Thoracic aorta (tissue), 2 donors: ENCODE results near the gene GPATCH8. TPM values are rescaled to one million over a fixed set of nuclear protein-coding genes. Genes with fewer than 3 reads are reported as not detected.

Experiments
- ATAC-seq: fragments of 150-250 bp; one replicate; pipeline ENCODE4 v1.8.0; 2017; ENCODE audit warnings: low read depth; ENCODE audit not compliant: insufficient number of reproducible peaks, low FRiP score
- DNase-seq: peaks from one replicate; pipeline ENCODE4 v3.0.0-alpha.2; 2020; ENCODE audit warnings: low spot score
- H3K27ac ChIP-seq, 2 donors: fragments of 200-600 bp; sonication (generic); 1 replicate in 1 of 2; 2 replicates in 1 of 2; pipeline ENCODE4 v1.5.1; 2016; ENCODE audit warnings: mild to moderate bottlenecking in 2 of 2, moderate library complexity in 2 of 2
- H3K27me3 ChIP-seq: fragments of 200-600 bp; sonication (generic); replicated peaks from 2 replicates; pipeline ENCODE4 v1.6.0; 2016; ENCODE audit warnings: mild to moderate bottlenecking; ENCODE audit not compliant: insufficient read depth
- H3K36me3 ChIP-seq: fragments of 200-600 bp; sonication (generic); one replicate; pipeline ENCODE4 v1.5.1; 2016
- H3K4me1 ChIP-seq, 2 donors: fragments of 200-600 bp; sonication (generic); 1 replicate in 1 of 2; 2 replicates in 1 of 2; pipeline versions ENCODE4 v1.5.1 to v1.6.0; 2016; ENCODE audit warnings: low read depth in 2 of 2, mild to moderate bottlenecking in 1 of 2; ENCODE audit not compliant: control insufficient read depth in 1 of 2
- H3K4me3 ChIP-seq: fragments of 200-600 bp; sonication (generic); 2 replicates; pipeline ENCODE4 v1.5.1; 2016; ENCODE audit warnings: mild to moderate bottlenecking
- H3K9me3 ChIP-seq: fragments of 200-600 bp; sonication (generic); 2 replicates; pipeline ENCODE4 v1.5.1; 2016
- CTCF ChIP-seq: fragments of 200-600 bp; sonication (generic); IDR thresholded peaks from one replicate; pipeline ENCODE4 v1.5.1; 2019; ENCODE audit warnings: antibody characterized with exemption
- total RNA-seq, 2 donors: library from RNA; depleted of rRNA; stranded (reverse); fragments of >200 nt; gene quantifications; one replicate each; pipeline versions ENCODE4 v1.1.0 to v1.2.3, GENCODE V29; 2016

Gene GPATCH8
- total RNA-seq, 2 donors from 2014 or later: 39.3 to 56.1 TPM

- H3K27ac ChIP-seq: no peak overlapping the region
- no peak for ATAC-seq
- no peak for TF ChIP-seq CTCF
Measured at GRCh38 chr17:44439168-44439567, 64.0 kb downstream of the GPATCH8 start.

GRCh38 chr17:44438636-44439035 lies 64.6 kb downstream of the GPATCH8 start:
- no peak for DNase-seq
- TF ChIP-seq CTCF: no peak
- peaks cover 9% of the 10 kb centered on the region for H3K36me3 ChIP-seq
- H3K4me3 ChIP-seq: no peak overlapping the region
- H3K9me3 ChIP-seq: no peaks in the 10 kb centered on the region
- peaks cover 6 to 8% of the 10 kb centered on the region in 2 donors for H3K4me1 ChIP-seq
- H3K27ac ChIP-seq: no peak overlapping the region
- ATAC-seq: no peak
- no peaks in the 10 kb centered on the region for H3K27me3 ChIP-seq

More at GRCh38 chr17:44439168-44439567, 64.0 kb downstream of the GPATCH8 start:
- Histone ChIP-seq H3K36me3 (peaks cover 8% of the 10 kb centered on the region), H3K4me1 (peaks cover 6 to 8% of the 10 kb centered on the region in 2 donors), H3K27me3 (no peaks in the 10 kb centered on the region), H3K4me3 (no peak overlapping the region), H3K9me3 (no peaks in the 10 kb centered on the region)
- DNase-seq: no peak

GRCh38 chr17:44436336-44436735 lies 66.9 kb downstream of the GPATCH8 start:
- no peak for TF ChIP-seq CTCF
- ATAC-seq (no peak), DNase-seq (no peak)
- H3K4me3 ChIP-seq: no peak overlapping the region
- no peaks in the 10 kb centered on the region for H3K9me3 ChIP-seq
- H3K36me3 ChIP-seq: peaks cover 11% of the 10 kb centered on the region
- no peak overlapping the region for H3K27ac ChIP-seq
- H3K27me3 ChIP-seq: no peaks in the 10 kb centered on the region
- peaks cover 6 to 8% of the 10 kb centered on the region in 2 donors for H3K4me1 ChIP-seq

GRCh38 chr17:44432254-44433157 lies 70.7 kb downstream of the GPATCH8 start:
- Histone ChIP-seq H3K4me1 (no peaks in the 10 kb centered on the region), H3K27ac (no peak overlapping the region), H3K4me3 (no peak overlapping the region), H3K36me3 (peaks cover 16% of the 10 kb centered on the region), H3K9me3 (no peaks in the 10 kb centered on the region), H3K27me3 (no peaks in the 10 kb centered on the region)
- TF ChIP-seq CTCF: no peak
- no peak for DNase-seq
- ATAC-seq: no peak

GRCh38 chr17:44424828-44425461 lies 78.3 kb downstream of the GPATCH8 start:
- H3K27me3 ChIP-seq: no peaks in the 10 kb centered on the region
- no peaks in the 10 kb centered on the region for H3K9me3 ChIP-seq
- no peak overlapping the region for H3K27ac ChIP-seq
- H3K4me3 ChIP-seq: no peak overlapping the region
- H3K36me3 ChIP-seq: peaks cover 13% of the 10 kb centered on the region
- no peak for TF ChIP-seq CTCF
- no peak for DNase-seq
- no peaks in the 10 kb centered on the region for H3K4me1 ChIP-seq
- no peak for ATAC-seq
